Stomach smooth muscle (tissue), 2 donors: ENCODE data around the gene SLCO3A1.
"Not testable (repeated sequence)": the region's sequence is repeated elsewhere in the genome, so short reads cannot be mapped to it uniquely, and the experiment has no call there.

Experiments used
- H3K27ac ChIP-seq: one replicate; pipeline ENCODE4 v1.7.0; 2013; ENCODE audit warnings: mild to moderate bottlenecking, low read length, inconsistent platforms
- H3K27me3 ChIP-seq, 2 donors: one replicate each; pipeline ENCODE4 v1.7.0; 2013; ENCODE audit warnings: low read length in 2 of 2; ENCODE audit not compliant: insufficient read depth in 2 of 2, control insufficient read depth in 1 of 2
- H3K36me3 ChIP-seq, 2 donors: one replicate each; pipeline ENCODE4 v1.7.0; 2013; ENCODE audit warnings: low read length in 2 of 2; ENCODE audit not compliant: control insufficient read depth in 2 of 2, insufficient read depth in 2 of 2
- H3K4me1 ChIP-seq: one replicate; pipeline ENCODE4 v1.7.0; 2013; ENCODE audit warnings: low read length; ENCODE audit not compliant: control insufficient read depth, insufficient read depth
- H3K4me3 ChIP-seq, 2 donors: one replicate each; pipeline ENCODE4 v1.7.0; 2013; ENCODE audit warnings: low read length in 2 of 2
- H3K9ac ChIP-seq, 2 donors: one replicate each; pipeline ENCODE4 v1.7.0; 2013; ENCODE audit warnings: low read length in 2 of 2, mild to moderate bottlenecking in 1 of 2
- H3K9me3 ChIP-seq, 2 donors: one replicate each; pipeline ENCODE4 v1.7.0; 2013; ENCODE audit warnings: low read length in 2 of 2; ENCODE audit not compliant: control insufficient read depth in 2 of 2
- donor health status: healthy.
- donor health status: Pancreatic carcinoma.

Gene SLCO3A1

GRCh38 chr15:92205255-92205739, 351.8 kb downstream of the SLCO3A1 start:
- H3K4me3 ChIP-seq = no peak overlapping the region
- no peak overlapping the region for H3K9ac ChIP-seq
- no peaks in the 10 kb centered on the region for H3K4me1 ChIP-seq
- peaks cover 0 to 4% of the 10 kb centered on the region in 2 donors for H3K9me3 ChIP-seq
- H3K36me3 ChIP-seq = no peaks in the 10 kb centered on the region
- no peak overlapping the region for H3K27ac ChIP-seq
- no peaks in the 10 kb centered on the region for H3K27me3 ChIP-seq

GRCh38 chr15:92207601-92208000, 354.1 kb downstream of the SLCO3A1 start:
- not testable (repeated sequence) for H3K27me3 ChIP-seq, H3K27ac ChIP-seq, H3K36me3 ChIP-seq, H3K4me1 ChIP-seq, H3K9ac ChIP-seq, H3K9me3 ChIP-seq, H3K4me3 ChIP-seq
